SU-DHL-6 (cell line): ENCODE data around the gene ALCAM.

Source experiments
- H2AFZ ChIP-seq: fragments of 200-600 bp; sonication (generic); 2 replicates; pipeline ENCODE4 v1.6.1; 2014; ENCODE audit warnings: low read depth, mild to moderate bottlenecking, moderate library complexity, mixed read lengths, antibody characterized with exemption, low read length; ENCODE audit not compliant: severe bottlenecking
- H3F3A ChIP-seq: fragments of 200-600 bp; shearing (Covaris generic); 2 replicates; pipeline ENCODE4 v1.6.0; 2016; ENCODE audit warnings: antibody characterized with exemption, mild to moderate bottlenecking; ENCODE audit not compliant: insufficient read depth
- H3K27ac ChIP-seq: fragments of 200-600 bp; sonication (generic); 2 replicates; pipeline ENCODE4 v1.5.1; 2016; ENCODE audit warnings: low read depth, mild to moderate bottlenecking, low read length, moderate library complexity, mixed read lengths
- H3K27me3 ChIP-seq: fragments of 200-600 bp; sonication (generic), shearing (Covaris generic); 2 replicates; pipeline ENCODE4 v1.6.0; 2014; ENCODE audit warnings: mild to moderate bottlenecking, low read length
- H3K36me3 ChIP-seq: fragments of 200-600 bp; sonication (generic); 2 replicates; pipeline ENCODE4 v1.6.1; 2014; ENCODE audit warnings: mild to moderate bottlenecking, low read length, mixed read lengths
- H3K4me2 ChIP-seq: fragments of 300-600, 200-600 bp; shearing (Covaris generic), sonication (generic); 2 replicates; pipeline ENCODE4 v1.6.0; 2014; ENCODE audit warnings: low read length, low read depth, mild to moderate bottlenecking; ENCODE audit not compliant: poor library complexity, severe bottlenecking
- H3K4me3 ChIP-seq: fragments of 200-600 bp; sonication (generic); 2 replicates; pipeline ENCODE4 v1.5.1; 2014; ENCODE audit warnings: antibody characterized with exemption, low read length, mild to moderate bottlenecking, mixed read lengths; ENCODE audit not compliant: insufficient read depth, poor library complexity, severe bottlenecking
- H3K79me2 ChIP-seq: fragments of 200-600 bp; sonication (generic); 2 replicates; pipeline ENCODE4 v1.6.1; 2014; ENCODE audit warnings: mild to moderate bottlenecking, low read length, moderate library complexity; ENCODE audit not compliant: insufficient read depth
- H3K9ac ChIP-seq: fragments of 200-600 bp; sonication (generic); 2 replicates; pipeline ENCODE4 v1.7.0; 2014; ENCODE audit warnings: mild to moderate bottlenecking, low read length
- H3K9me2 ChIP-seq: fragments of 200-600 bp; sonication (generic); replicated peaks from 2 replicates; pipeline ENCODE4 v1.6.1; 2014; ENCODE audit warnings: low read length; ENCODE audit not compliant: insufficient read depth
- H3K9me3 ChIP-seq: fragments of 200-600 bp; sonication (generic); 2 replicates; pipeline ENCODE4 v1.6.1; 2014; ENCODE audit warnings: low read length, mixed read lengths; ENCODE audit not compliant: insufficient read depth
- H4K20me1 ChIP-seq: fragments of 200-600 bp; sonication (generic); 2 replicates; pipeline ENCODE4 v1.6.1; 2014; ENCODE audit warnings: low read depth, mild to moderate bottlenecking, antibody characterized with exemption, low read length, moderate library complexity, mixed read lengths
- EZH2phosphoT487 ChIP-seq: fragments of 200-600 bp; sonication (generic), shearing (Covaris generic); conservative IDR thresholded peaks from 2 replicates; pipeline ENCODE4 v1.6.1; 2018; ENCODE audit warnings: mild to moderate bottlenecking, antibody characterized with exemption, low read length, moderate library complexity, mixed read lengths
- TF ChIP-seq, protein P1 (sequence below): fragments of 200-600 bp; sonication (generic); IDR thresholded peaks from one replicate; pipeline ENCODE4 v1.5.1; 2017; ENCODE audit warnings: antibody characterized with exemption, mild to moderate bottlenecking, low read length, moderate library complexity; ENCODE audit not compliant: insufficient read depth, poor library complexity, severe bottlenecking

Gene ALCAM

DNA sequence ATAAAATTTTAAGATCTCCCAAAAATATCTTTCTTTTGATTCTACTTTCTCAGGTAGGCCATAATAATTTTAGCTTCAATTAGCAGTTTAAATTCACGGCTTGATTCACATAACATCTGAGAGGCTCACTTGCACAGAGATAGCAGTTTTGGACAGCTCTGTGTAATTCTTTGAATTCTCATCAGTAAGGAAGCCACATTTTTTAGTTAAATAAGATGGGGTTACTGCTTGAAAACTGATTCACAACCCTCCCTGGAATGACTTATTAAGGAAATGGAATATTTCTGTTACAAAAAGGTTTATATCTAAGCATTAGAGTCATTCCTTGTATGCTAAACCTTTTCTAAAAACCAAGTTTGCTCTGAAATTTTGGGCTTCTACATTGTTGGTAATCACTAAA, 212.7 kb downstream of the ALCAM start:
- H3F3A ChIP-seq: no peaks in the 10 kb centered on the region
- H3K4me3 ChIP-seq: no peak overlapping the region
- no peaks in the 10 kb centered on the region for H3K9me2 ChIP-seq
- H3K27me3 ChIP-seq: no peaks in the 10 kb centered on the region
- H4K20me1 ChIP-seq: no peaks in the 10 kb centered on the region
- H3K9ac ChIP-seq: no peak overlapping the region
- H2AFZ ChIP-seq: no peak overlapping the region
- no peaks in the 10 kb centered on the region for H3K79me2 ChIP-seq
- no peak overlapping the region for H3K4me2 ChIP-seq
- no peaks in the 10 kb centered on the region for H3K9me3 ChIP-seq
- peaks cover 17% of the 10 kb centered on the region; the same call in 1 of the 2 replicates for H3K36me3 ChIP-seq
- TF ChIP-seq, protein P1, sequence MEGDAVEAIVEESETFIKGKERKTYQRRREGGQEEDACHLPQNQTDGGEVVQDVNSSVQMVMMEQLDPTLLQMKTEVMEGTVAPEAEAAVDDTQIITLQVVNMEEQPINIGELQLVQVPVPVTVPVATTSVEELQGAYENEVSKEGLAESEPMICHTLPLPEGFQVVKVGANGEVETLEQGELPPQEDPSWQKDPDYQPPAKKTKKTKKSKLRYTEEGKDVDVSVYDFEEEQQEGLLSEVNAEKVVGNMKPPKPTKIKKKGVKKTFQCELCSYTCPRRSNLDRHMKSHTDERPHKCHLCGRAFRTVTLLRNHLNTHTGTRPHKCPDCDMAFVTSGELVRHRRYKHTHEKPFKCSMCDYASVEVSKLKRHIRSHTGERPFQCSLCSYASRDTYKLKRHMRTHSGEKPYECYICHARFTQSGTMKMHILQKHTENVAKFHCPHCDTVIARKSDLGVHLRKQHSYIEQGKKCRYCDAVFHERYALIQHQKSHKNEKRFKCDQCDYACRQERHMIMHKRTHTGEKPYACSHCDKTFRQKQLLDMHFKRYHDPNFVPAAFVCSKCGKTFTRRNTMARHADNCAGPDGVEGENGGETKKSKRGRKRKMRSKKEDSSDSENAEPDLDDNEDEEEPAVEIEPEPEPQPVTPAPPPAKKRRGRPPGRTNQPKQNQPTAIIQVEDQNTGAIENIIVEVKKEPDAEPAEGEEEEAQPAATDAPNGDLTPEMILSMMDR: no peak
- TF ChIP-seq EZH2phosphoT487: no peak
- no peak overlapping the region for H3K27ac ChIP-seq

DNA sequence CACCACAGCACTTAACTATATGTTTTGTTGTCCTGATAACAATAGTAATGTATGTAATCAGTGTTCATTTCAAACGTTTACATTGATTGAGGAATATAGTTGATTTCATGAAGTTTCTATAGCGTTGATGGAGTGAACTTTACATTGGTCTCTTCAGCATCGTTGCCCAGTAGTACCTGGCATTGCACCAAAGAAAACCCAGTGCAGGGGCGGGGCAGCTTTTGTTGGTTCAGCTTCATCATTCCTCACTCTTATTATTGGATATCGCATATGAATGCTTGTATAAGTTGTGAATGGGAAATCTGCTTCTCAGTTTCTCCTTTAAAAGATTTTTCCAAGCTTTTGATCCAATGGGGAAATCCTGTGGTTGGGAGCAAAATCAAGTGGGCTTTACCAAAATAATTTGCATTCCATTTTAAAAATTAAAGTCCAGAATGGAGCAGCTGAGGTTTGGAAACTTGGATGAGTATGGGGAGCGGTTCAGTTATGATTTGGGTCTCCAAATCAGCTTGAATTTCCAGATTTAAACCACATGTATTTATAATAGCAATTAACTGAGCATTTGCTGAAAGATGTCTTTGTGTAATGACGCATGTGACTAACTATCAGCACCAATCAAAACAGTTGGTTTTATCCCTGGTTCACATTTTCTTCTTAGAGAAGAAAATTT, 213.7 kb downstream of the ALCAM start:
- no peaks in the 10 kb centered on the region for H3K9me2 ChIP-seq
- no peak overlapping the region for H3K4me3 ChIP-seq
- H3K27ac ChIP-seq: no peak overlapping the region
- H3K79me2 ChIP-seq: no peaks in the 10 kb centered on the region
- no peaks in the 10 kb centered on the region for H3F3A ChIP-seq
- H3K4me2 ChIP-seq: no peak overlapping the region
- no peaks in the 10 kb centered on the region for H4K20me1 ChIP-seq
- H2AFZ ChIP-seq: no peak overlapping the region
- no peaks in the 10 kb centered on the region for H3K27me3 ChIP-seq
- peaks cover 13% of the 10 kb centered on the region; the same call in 1 of the 2 replicates for H3K36me3 ChIP-seq
- no peak for TF ChIP-seq EZH2phosphoT487
- TF ChIP-seq, protein P1: no peak
- H3K9ac ChIP-seq: no peak overlapping the region
- no peaks in the 10 kb centered on the region for H3K9me3 ChIP-seq

DNA sequence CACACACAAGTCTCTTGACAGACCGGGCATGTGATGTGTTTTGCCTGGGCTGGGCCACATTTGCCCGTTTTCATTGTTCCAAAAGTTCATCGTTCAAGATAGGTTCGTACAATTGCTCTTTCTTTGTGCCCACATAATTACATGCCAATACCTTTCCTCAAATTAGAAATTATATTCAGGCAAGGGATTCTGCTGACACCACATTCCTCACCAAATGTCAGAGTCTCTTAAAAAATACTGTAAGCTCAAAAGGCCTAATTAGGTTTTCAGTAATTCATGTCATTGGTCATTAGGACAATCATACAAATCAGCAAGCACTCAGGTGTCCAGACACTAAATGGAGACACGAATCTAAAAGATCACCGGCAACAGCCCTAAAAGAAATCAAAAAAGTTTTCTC, 215.3 kb downstream of the ALCAM start:
- Histone ChIP-seq H3K9me3 (no peaks in the 10 kb centered on the region), H3K27me3 (no peaks in the 10 kb centered on the region), H4K20me1 (no peaks in the 10 kb centered on the region), H3K4me2 (no peak overlapping the region), H3K4me3 (no peak overlapping the region), H3K36me3 (peaks cover under 1% of the 10 kb centered on the region; the same call in 1 of the 2 replicates), H3K9ac (no peak overlapping the region), H3K9me2 (no peaks in the 10 kb centered on the region), H3K79me2 (no peaks in the 10 kb centered on the region), H2AFZ (no peak overlapping the region), H3K27ac (no peak overlapping the region), H3F3A (no peaks in the 10 kb centered on the region)
- TF ChIP-seq EZH2phosphoT487: no peak
- TF ChIP-seq, protein P1: no peak
